Suppressor macrophage treated with lipopolysaccharide for 4 hours (primary cell): Measurements from ENCODE around the gene COL5A1.

ENCODE experiments used
- DNase-seq: peaks from one replicate; pipeline ENCODE4 v3.0.0-alpha.2; 2020

COL5A1 gene

GRCh38 chr9:134641173-134641989 lies at the start of gene COL5A1:
COL5A1 (plus strand) TSS chr9:134641803; CDS start chr9:134642188, 385 bp downstream.
- DNase-seq: peak; percentile 16

DNA sequence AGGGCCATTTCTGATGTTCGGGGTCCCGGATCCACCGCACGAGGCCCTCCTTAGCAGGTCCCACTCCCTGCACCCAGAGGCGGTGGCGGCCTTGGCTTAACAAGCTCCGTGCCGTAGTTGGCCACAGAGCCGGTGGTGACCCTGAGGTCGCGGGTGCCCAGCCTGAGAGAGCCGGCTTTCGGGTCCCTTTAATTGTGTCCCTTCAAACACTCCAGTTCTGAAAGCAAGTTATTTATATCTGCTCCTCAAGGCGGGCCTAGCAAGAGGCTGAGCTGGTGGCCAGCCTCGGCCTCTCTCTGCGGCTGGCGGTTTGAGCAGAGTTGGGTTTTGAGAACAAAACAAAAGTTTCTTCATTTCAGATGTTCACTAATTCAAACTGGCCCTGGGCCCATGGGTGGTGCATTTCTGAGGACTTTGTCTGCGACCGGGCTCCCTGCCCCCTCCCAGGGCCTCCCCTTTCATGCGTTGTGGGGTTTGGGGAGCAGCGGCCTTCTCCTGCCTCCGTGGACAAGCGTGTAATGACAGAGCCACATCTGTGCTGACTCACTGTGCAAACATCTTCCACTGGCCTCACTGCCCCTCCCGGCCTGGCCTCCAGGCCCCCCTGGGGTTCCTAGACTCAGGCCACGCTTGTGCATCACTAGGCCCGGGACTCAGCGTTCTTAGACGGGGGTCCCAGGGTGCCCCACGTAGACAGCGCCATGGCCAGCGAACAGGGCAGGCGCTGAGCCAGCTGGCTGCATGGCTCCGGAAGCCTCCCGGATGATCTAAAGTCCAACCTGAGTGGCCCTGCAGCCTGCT lies 49.4 kb upstream of the COL5A1 start:
- no peak for DNase-seq

- no peak for DNase-seq
These were observed 48.8 kb upstream of the COL5A1 start for GRCh38 chr9:134592819-134593200.

GRCh38 chr9:134593286-134594077 lies 48.1 kb upstream of the COL5A1 start:
- no peak for DNase-seq

DNA sequence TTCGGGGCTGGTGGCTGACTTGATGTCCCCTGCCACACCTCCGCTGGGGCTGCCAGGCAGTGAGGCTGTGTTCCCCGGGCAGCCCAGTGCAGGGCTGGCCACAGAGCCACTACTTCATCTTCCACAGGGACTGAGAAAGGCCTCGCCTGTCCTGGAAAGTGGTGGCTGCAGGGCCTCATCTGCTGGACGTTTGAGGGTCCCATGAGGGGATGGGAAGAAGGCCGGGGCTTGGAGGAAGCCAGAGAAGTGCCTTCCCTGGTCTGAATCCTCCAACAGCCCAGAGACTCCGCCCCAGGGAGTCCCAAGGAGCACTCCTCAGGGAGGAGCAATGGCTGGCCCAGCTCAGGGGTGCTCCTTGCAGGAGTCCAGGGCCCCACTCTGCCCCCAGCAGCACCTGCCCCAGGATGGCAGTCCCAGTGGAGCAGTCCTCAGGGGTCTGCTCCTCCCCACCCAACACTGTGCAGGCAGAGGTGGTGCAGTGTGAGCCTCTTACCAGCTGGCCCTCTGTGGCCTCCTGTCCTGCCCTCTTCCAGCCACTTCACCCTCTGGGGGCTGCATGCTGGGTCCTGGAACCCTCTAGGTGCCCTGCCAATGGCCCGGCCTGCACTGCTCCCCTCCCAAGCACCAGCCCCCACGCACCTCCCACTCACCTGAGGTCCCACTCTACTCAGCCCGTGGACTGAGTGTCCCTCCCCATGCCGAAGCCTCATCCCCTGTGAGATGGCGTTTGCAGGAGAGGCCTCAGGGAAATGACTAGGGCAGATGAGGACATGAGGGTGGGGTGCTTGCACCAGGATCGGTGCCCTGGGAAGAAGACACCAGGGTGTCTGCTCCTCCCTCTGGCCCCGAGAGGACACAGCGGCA lies 47.3 kb upstream of the COL5A1 start:
- no peak for DNase-seq

DNA sequence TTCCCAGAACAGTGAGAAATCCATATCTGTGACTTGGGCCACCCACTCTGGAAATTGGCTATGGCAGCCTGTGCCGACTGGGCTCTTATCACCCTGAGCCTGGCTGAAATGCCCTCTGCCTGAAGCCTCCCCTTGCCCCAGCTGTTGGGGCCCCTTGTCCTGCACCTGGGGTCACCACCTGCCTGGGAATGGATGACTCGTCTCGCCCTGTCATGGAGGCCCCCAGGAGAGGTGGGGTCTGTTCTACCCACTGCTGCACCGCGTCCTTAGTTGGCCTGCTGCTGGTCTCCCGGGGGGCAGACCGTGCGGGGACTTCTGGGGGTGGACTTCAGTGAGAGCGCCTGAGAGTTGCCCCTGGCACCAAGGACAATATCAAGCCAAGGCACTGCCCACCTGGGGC lies 46.6 kb upstream of the COL5A1 start:
- no peak for DNase-seq

GRCh38 chr9:134597041-134597913 lies 44.3 kb upstream of the COL5A1 start:
- no peak for DNase-seq

GRCh38 chr9:134597957-134598883 lies 43.4 kb upstream of the COL5A1 start:
- DNase-seq: no peak

DNA sequence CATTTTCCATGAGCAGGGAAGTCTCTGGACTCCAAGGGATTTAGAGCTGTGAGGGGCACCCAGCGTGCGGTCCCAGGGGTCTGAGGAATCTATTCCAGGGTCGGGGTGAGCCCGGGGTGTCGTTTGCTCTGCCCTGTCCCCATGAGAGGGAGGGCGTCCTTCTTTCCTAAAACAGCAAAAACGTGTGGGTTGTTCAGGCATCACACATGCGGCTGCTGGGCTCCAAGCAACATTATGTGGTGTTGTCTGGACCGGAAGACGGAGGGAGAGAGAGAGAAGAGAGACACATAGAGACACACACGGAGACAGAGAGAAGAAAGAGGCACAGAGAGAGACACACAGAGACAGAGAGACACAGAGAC lies 42.7 kb upstream of the COL5A1 start:
- DNase-seq: no peak

DNA sequence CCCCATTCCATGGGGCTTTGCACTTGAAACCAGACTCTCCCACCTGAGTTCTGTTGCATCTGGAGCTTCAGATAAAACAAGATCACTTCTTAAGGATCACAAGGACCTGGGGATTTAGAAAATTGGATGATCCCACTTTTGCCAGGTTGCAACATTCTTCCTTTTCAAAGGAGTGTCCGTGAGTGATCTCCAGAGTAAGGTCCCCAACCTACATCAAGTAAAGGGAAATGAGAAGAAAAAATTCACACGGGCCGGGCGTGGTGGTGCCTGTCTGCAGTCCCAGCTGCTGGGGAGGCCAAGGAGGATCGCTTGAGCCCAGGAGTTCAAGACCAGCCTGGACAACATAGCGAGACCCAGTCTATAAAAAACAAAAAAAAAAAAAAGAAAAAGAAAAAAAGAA lies 41.2 kb upstream of the COL5A1 start:
- no peak for DNase-seq

- DNase-seq: no peak
These were observed 40.6 kb upstream of the COL5A1 start for GRCh38 chr9:134600836-134601638.

- DNase-seq: no peak
These were observed 39.8 kb upstream of the COL5A1 start for GRCh38 chr9:134601764-134602163.

DNA sequence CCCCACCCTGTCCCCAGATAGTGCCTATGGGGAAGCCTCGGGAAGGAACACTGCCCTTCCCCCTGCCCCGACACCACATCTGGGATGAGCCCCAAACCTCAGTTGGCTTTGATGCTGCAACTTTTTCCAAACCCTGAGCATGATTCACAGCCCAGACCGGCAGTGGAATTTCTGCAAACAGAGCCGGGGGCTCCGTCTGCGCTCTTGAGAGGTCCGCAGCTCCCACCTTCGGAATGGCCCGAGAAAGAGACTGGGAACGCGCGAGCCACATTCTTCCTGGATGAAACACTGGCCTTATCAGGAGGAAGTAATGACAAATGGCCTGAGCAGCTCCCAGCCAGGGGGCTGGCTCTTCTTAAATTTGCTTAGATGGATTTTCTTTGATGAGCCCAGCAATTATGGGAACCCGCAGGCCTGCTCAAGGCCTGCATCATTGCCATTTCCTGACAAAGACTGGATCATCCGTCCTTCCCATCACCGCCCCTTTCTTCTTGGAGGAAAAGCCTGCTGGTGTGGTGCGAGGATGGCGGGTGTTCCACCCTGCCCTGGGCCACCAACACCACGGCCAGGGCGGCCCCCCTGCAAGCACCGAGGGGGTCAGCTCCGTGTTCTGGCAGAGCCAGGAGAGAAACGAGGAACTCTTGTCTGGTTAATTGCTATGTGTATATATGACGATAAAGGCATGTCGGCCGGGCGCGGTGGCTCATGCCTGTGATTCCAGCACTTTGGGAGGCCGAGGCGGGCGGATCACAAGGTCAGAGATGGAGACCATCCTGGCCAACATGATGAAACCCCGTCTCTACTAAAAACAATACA lies 38.8 kb upstream of the COL5A1 start:
- DNase-seq: no peak

- no peak for DNase-seq
These were observed 36.8 kb upstream of the COL5A1 start for GRCh38 chr9:134604834-134605233.

- DNase-seq: no peak
These were observed 36.1 kb upstream of the COL5A1 start for GRCh38 chr9:134605351-134605965.

- no peak for DNase-seq
These were observed 35.6 kb upstream of the COL5A1 start for GRCh38 chr9:134605966-134606357.

- DNase-seq: no peak
These were observed 34.5 kb upstream of the COL5A1 start for GRCh38 chr9:134606951-134607731.
